HepG2 (cell line): ENCODE results near the gene METTL16. TPM values are rescaled to one million over a fixed set of nuclear protein-coding genes. Genes with fewer than 3 reads are reported as not detected.
A peak's percentile ranks its signal among the peaks of the same experiment; 100 is the strongest.

Source experiments
- ARNT ChIP-seq: fragments of 450-650 bp; IDR thresholded peaks from 2 replicates; pipeline ENCODE4 v1.6.1; 2017
- CBX1 ChIP-seq: IDR thresholded peaks from one replicate; pipeline ENCODE4 v1.6.1; 2016; ENCODE audit warnings: antibody characterized with exemption, low read depth
- EZH2 ChIP-seq: conservative IDR thresholded peaks from 2 replicates; pipeline ENCODE4 v1.6.1; 2012; ENCODE audit warnings: mild to moderate bottlenecking, low read depth, low read length, moderate library complexity
- FOXO4 ChIP-seq: sonication (generic); formaldehyde crosslinking; conservative IDR thresholded peaks from 2 replicates; pipeline ENCODE4 v1.8.1; 2023; ENCODE audit warnings: missing genetic modification reagents
- LRRFIP1 ChIP-seq: sonication (generic); formaldehyde crosslinking; conservative IDR thresholded peaks from 2 replicates; pipeline ENCODE4 v1.4.0; 2020; ENCODE audit warnings: missing genetic modification reagents
- MTERF4 ChIP-seq: sonication (generic); formaldehyde crosslinking; IDR thresholded peaks from 2 replicates; pipeline ENCODE4 v1.8.0; 2023; ENCODE audit warnings: mild to moderate bottlenecking, missing genetic modification reagents
- MXD4 ChIP-seq: IDR thresholded peaks from 2 replicates; pipeline ENCODE4 v1.6.1; 2016; ENCODE audit warnings: mild to moderate bottlenecking, missing biosample characterization, missing genetic modification reagents
- MXI1 ChIP-seq: IDR thresholded peaks from 3 replicates; pipeline ENCODE4 v1.6.1; 2012; ENCODE audit warnings: low read depth, low read length, inconsistent platforms, borderline replicate concordance
- NR3C1 ChIP-seq: sonication (generic); formaldehyde crosslinking; IDR thresholded peaks from 2 replicates; pipeline ENCODE4 v1.4.0; 2020; ENCODE audit warnings: missing genetic modification reagents
- RFX5 ChIP-seq: IDR thresholded peaks from 2 replicates; pipeline ENCODE4 v1.6.1; 2011; ENCODE audit warnings: low read depth, low read length, improper control_type of control experiment
- STAT6 ChIP-seq: sonication (generic); formaldehyde crosslinking; IDR thresholded peaks from 2 replicates; pipeline ENCODE4 v1.4.0; 2020; ENCODE audit warnings: missing genetic modification reagents, mild to moderate bottlenecking, borderline replicate concordance
- ZBTB10 ChIP-seq: sonication (generic); formaldehyde crosslinking; IDR thresholded peaks from 2 replicates; pipeline ENCODE4 v1.4.0; 2020; ENCODE audit warnings: missing genetic modification reagents, borderline replicate concordance
- ZNF180 ChIP-seq: sonication (generic); formaldehyde crosslinking; IDR thresholded peaks from 2 replicates; pipeline ENCODE4 v1.4.0; 2020; ENCODE audit warnings: low read depth, missing genetic modification reagents, borderline replicate concordance
- ZNF276 ChIP-seq: sonication (generic); formaldehyde crosslinking; IDR thresholded peaks from 2 replicates; pipeline ENCODE4 v1.4.0; 2020; ENCODE audit warnings: mild to moderate bottlenecking, low read depth, missing genetic modification reagents
- ZNF441 ChIP-seq: sonication (generic); formaldehyde crosslinking; IDR thresholded peaks from 2 replicates; pipeline ENCODE4 v1.7.0; 2021; ENCODE audit warnings: missing genetic modification reagents, borderline replicate concordance
- ZNF777 ChIP-seq: sonication (generic); formaldehyde crosslinking; IDR thresholded peaks from 2 replicates; pipeline ENCODE4 v1.4.0; 2020; ENCODE audit warnings: missing genetic modification reagents
- polyA plus RNA-seq, 8 experiments: library from polyadenylated mRNA; depleted of rRNA in 3 of 8; stranded (reverse) in 7 of 8; unstranded in 1 of 8; fragments of >200 nt; fragmentation: Illumina TruSeq in 4 of 8; extraction: Trizol in 4 of 8; gene quantifications; 2 replicates each; pipeline versions ENCODE4 v1.2.1 to v1.2.3, GENCODE V29; 2011 to 2016; ENCODE audit warnings: low read depth in 4 of 8, missing spikeins in 1 of 8, mixed read lengths in 1 of 8; ENCODE audit not compliant: insufficient read depth in 1 of 8
- total RNA-seq, 5 experiments: library from RNA; depleted of rRNA; stranded (reverse); fragments of >200 nt; fragmentation: Illumina TruSeq; extraction: Trizol; gene quantifications; 2 replicates each; pipeline ENCODE4 v1.2.3, GENCODE V29; 2016; ENCODE audit warnings: low read depth in 1 of 5

Gene METTL16
- total and polyA plus RNA-seq, 2 of the 13 experiments (the other 11 are each of a cell fraction or from before 2014, with no cell fraction given): 11.6 to 18.5 TPM

- TF ChIP-seq ZNF276: no peak
- TF ChIP-seq MXD4: peak; percentile 84
- TF ChIP-seq ZBTB10 (CRISPR knock-in tag): peak; percentile 100
- 0 out of 2 replicates have a peak, but pooled peaks have one; percentile 49 for TF ChIP-seq ZNF777 (CRISPR knock-in tag)
- peak; percentile 93; the same call in 2 of the 3 replicates for TF ChIP-seq MXI1
- no peak for TF ChIP-seq LRRFIP1 (CRISPR knock-in tag)
- no peak for TF ChIP-seq CBX1
- no peak for TF ChIP-seq ZNF180
- TF ChIP-seq ARNT: no peak
- no peak for TF ChIP-seq RFX5
- no peak for TF ChIP-seq MTERF4 (CRISPR knock-in tag)
- no peak for TF ChIP-seq NR3C1 (CRISPR knock-in tag)
- peak; percentile 72; the same call in 1 of the 2 replicates for TF ChIP-seq ZNF441 (CRISPR knock-in tag)
- TF ChIP-seq EZH2: no peak
- no peak for TF ChIP-seq STAT6
- TF ChIP-seq FOXO4 (CRISPR knock-in tag): no peak
Measured at GRCh38 chr17:2399572-2400473, 111.9 kb downstream of the METTL16 start (continued).
